GM23338 (cell line): ENCODE data around the gene HJV.

ENCODE experiments used
- CREB1 ChIP-seq: fragments of 250-450 bp; sonication (Bioruptor Pico); IDR thresholded peaks from 2 replicates; pipeline ENCODE4 v1.5.0; 2020; ENCODE audit warnings: low read depth, mild to moderate bottlenecking, moderate library complexity
- CTCF ChIP-seq, 2 experiments: fragments of 200-600 bp in 1 of 2; sonication (generic) in 1 of 2; conservative IDR thresholded peaks; 2 replicates each; pipeline versions ENCODE4 v1.5.1 to v1.6.1; 2016 to 2017; ENCODE audit warnings: antibody characterized with exemption in 2 of 2, low read depth in 2 of 2, mild to moderate bottlenecking in 2 of 2, moderate library complexity in 1 of 2
- ETS1 ChIP-seq: IDR thresholded peaks from 2 replicates; pipeline ENCODE4 v1.6.1; 2016; ENCODE audit warnings: antibody characterized with exemption
- EZH2 ChIP-seq: fragments of 200-600 bp; sonication (generic); IDR thresholded peaks from one replicate; pipeline ENCODE4 v1.8.0; 2017; ENCODE audit warnings: antibody characterized with exemption, mild to moderate bottlenecking, low read depth; ENCODE audit not compliant: unreplicated experiment
- NANOG ChIP-seq: IDR thresholded peaks from 2 replicates; pipeline ENCODE4 v1.6.1; 2016; ENCODE audit warnings: antibody characterized with exemption, borderline replicate concordance
- POLR2AphosphoS5 ChIP-seq: IDR thresholded peaks from 2 replicates; pipeline ENCODE4 v1.6.1; 2016; ENCODE audit warnings: antibody characterized with exemption, low read depth
- REST ChIP-seq: IDR thresholded peaks from one replicate; pipeline ENCODE4 v1.6.1; 2018; ENCODE audit warnings: antibody characterized with exemption; ENCODE audit not compliant: unreplicated experiment
- ZNF331 ChIP-seq: fragments of 250-450 bp; sonication (Bioruptor Pico); IDR thresholded peaks from 2 replicates; pipeline ENCODE4 v1.5.0; 2020; ENCODE audit warnings: low read depth, mild to moderate bottlenecking, moderate library complexity

- TF ChIP-seq REST (no peak), NANOG (no peak), CTCF (conservative IDR thresholded peaks at IDR 0.05; ENCODE audit: low read depth in 2 of 2) (no peak), EZH2 (no peak), POLR2AphosphoS5 (no peak), CREB1 (CRISPR knock-in tag) (no peak), ZNF331 (CRISPR knock-in tag) (no peak), ETS1 (no peak)
Measured at GRCh38 chr1:145988773-145989172, 32.8 kb downstream of the HJV start.
